Ascending aorta (tissue), 2 donors: ENCODE data around the gene CDH20. TPM values are rescaled to one million over a fixed set of nuclear protein-coding genes. Genes with fewer than 3 reads are reported as not detected.

ENCODE experiments used
- DNase-seq, 2 donors: peaks; one replicate each; pipeline ENCODE4 v3.0.0-alpha.2; 2019; ENCODE audit warnings: low spot score in 2 of 2
- H3K27ac ChIP-seq, 2 donors: fragments of 200-600 bp; sonication (generic); one replicate each; pipeline ENCODE4 v1.5.1; 2016 to 2017; ENCODE audit warnings: mild to moderate bottlenecking in 1 of 2
- H3K27me3 ChIP-seq: fragments of 200-600 bp; sonication (generic); one replicate; pipeline ENCODE4 v1.5.1; 2017
- H3K36me3 ChIP-seq, 2 donors: fragments of 200-600 bp; sonication (generic); one replicate each; pipeline ENCODE4 v1.5.1; 2016
- H3K4me1 ChIP-seq, 2 donors: fragments of 200-600 bp; sonication (generic); one replicate each; pipeline ENCODE4 v1.5.1; 2016 to 2017; ENCODE audit warnings: mild to moderate bottlenecking in 1 of 2
- H3K4me3 ChIP-seq, 2 donors: fragments of 200-600 bp; sonication (generic); one replicate each; pipeline ENCODE4 v1.5.1; 2016 to 2017; ENCODE audit warnings: mild to moderate bottlenecking in 1 of 2
- H3K9me3 ChIP-seq, 2 donors: fragments of 200-600 bp; sonication (generic); one replicate each; pipeline ENCODE4 v1.5.1; 2016
- intact Hi-C: fragments of 100-400 bp; cut with DNase I; formaldehyde crosslinking; loops from one replicate; pipeline ENCODE4 v1.15.1; 2023
- total RNA-seq: library from RNA; depleted of rRNA; stranded (reverse); fragments of >200 nt; gene quantifications from one replicate; pipeline ENCODE4 v1.1.0, GENCODE V29; 2016
- TF ChIP-seq, protein P1 (sequence below), 3 experiments: fragments of 200-600 bp in 2 of 3; fragments of 450-650 bp in 1 of 3; sonication (generic) in 2 of 3; IDR thresholded peaks; one replicate each; pipeline ENCODE4 v1.5.1; 2016 to 2019; ENCODE audit warnings: antibody characterized with exemption in 3 of 3, mild to moderate bottlenecking in 1 of 3, moderate library complexity in 1 of 3

CDH20 gene
- total RNA-seq, 1 donor from 2014 or later, result not detected

DNA sequence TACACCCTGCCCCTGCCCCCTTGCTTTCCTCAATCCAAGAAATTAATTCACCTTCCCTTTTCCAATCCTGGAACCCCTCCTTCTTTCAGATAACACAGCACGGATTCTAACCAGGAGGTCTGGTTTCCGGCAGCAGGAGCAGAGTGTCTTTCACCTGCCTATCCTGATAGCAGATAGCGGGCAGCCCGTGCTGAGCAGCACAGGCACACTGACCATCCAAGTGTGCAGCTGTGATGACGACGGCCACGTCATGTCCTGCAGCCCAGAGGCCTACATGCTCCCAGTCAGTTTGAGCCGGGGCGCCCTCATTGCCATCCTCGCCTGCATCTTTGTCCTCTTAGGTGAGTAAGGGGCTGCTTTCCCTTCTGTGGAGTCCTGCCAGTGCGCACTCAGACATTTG lies 216.7 kb downstream of the CDH20 start:
- H3K27me3 ChIP-seq, result no peaks in the 10 kb centered on the region
- no peak overlapping the region for H3K4me3 ChIP-seq
- no peaks in the 10 kb centered on the region for H3K36me3 ChIP-seq
- intact Hi-C loops, result no loop called here
- no peak overlapping the region for H3K27ac ChIP-seq
- no peak for DNase-seq
- no peaks in the 10 kb centered on the region for H3K4me1 ChIP-seq
- no peaks in the 10 kb centered on the region for H3K9me3 ChIP-seq
- TF ChIP-seq, protein P1, sequence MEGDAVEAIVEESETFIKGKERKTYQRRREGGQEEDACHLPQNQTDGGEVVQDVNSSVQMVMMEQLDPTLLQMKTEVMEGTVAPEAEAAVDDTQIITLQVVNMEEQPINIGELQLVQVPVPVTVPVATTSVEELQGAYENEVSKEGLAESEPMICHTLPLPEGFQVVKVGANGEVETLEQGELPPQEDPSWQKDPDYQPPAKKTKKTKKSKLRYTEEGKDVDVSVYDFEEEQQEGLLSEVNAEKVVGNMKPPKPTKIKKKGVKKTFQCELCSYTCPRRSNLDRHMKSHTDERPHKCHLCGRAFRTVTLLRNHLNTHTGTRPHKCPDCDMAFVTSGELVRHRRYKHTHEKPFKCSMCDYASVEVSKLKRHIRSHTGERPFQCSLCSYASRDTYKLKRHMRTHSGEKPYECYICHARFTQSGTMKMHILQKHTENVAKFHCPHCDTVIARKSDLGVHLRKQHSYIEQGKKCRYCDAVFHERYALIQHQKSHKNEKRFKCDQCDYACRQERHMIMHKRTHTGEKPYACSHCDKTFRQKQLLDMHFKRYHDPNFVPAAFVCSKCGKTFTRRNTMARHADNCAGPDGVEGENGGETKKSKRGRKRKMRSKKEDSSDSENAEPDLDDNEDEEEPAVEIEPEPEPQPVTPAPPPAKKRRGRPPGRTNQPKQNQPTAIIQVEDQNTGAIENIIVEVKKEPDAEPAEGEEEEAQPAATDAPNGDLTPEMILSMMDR (IDR thresholded peaks at IDR 0.05), result no peak

DNA sequence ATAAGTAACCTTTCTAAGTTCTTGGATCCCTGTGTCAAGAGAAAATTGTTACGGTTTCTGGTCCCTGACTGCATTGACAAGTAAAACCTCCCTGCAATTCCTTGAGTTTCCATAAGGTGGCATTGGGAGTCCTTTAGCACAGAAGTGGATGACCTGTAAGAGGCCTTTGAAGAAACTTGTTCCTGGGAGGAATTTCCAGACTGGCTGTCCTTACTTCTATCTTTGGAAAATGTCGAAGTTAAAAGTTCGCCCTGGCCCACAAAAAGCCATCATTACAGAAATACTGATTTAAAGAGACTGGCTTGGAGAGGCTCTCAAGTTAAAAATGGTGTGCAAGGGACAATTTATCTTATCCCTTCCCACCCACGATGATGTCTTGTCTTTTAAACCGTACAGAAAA lies 218.4 kb downstream of the CDH20 start:
- no peak overlapping the region for H3K27ac ChIP-seq
- H3K36me3 ChIP-seq, result no peaks in the 10 kb centered on the region
- intact Hi-C loops, result loop anchor here (1.0 kb wide), 2 partner anchors 350 to 580 kb away; no protein-coding TSS in a partner anchor
- H3K4me1 ChIP-seq, result no peaks in the 10 kb centered on the region
- H3K4me3 ChIP-seq, result no peak overlapping the region
- H3K9me3 ChIP-seq, result no peaks in the 10 kb centered on the region
- DNase-seq, result no peak
- no peaks in the 10 kb centered on the region for H3K27me3 ChIP-seq
- TF ChIP-seq, protein P1 (IDR thresholded peaks at IDR 0.05), result peak; percentile 70 to 89 (median 77)

DNA sequence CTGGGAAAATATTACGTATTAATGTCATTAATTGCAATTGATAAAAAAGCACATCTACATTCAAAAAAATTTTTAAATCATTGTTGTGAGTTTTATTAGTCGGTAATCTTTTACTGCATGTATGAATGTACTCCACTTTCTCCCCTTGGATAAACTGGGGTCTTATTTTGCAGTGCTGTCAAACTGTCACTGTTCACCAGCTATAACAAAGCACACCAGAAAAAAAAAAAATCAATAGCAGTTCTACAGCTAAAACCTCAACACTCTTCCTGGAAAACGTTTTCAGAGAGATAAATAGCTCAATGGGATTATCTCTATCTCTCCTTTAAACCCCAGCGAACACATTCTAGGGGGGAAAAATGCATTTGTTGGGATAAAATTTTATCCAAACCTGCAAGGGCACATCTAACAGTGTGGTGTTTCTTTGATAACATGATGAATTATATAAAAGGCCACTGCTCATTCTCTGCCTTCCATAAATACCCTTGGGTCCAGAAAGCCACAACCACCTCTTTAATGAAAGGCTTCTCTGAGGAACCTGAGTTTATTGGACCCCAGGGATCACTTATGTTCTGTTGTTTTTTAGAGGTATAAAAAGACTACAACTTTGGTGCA lies 219.9 kb downstream of the CDH20 start:
- intact Hi-C loops, result no loop called here
- Histone ChIP-seq H3K4me1 (no peaks in the 10 kb centered on the region), H3K27me3 (no peaks in the 10 kb centered on the region), H3K36me3 (no peaks in the 10 kb centered on the region), H3K4me3 (no peak overlapping the region), H3K27ac (no peak overlapping the region), H3K9me3 (no peaks in the 10 kb centered on the region)
- DNase-seq, result no peak
- TF ChIP-seq, protein P1 (IDR thresholded peaks at IDR 0.05), result no peak

DNA sequence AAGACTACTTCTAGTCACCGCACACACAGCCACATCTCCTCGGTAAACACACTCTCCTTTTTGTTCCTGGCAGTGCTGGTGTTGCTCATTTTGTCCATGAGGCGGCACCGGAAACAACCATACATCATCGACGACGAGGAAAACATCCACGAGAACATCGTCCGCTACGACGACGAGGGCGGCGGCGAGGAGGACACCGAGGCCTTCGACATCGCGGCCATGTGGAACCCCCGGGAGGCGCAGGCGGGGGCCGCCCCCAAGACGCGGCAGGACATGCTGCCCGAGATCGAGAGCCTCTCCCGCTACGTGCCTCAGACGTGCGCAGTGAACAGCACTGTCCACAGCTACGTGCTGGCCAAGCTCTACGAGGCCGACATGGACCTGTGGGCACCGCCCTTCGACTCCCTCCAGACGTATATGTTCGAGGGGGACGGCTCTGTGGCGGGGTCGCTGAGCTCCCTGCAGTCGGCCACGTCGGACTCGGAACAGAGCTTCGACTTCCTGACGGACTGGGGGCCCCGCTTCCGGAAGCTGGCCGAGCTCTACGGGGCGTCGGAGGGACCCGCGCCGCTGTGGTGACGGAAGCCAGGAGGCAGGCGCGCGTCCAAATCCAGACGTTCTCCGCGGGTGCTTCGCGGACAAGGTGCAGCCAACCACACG lies 221.0 kb downstream of the CDH20 start:
- intact Hi-C loops, result no loop called here
- Histone ChIP-seq H3K4me1 (no peaks in the 10 kb centered on the region), H3K9me3 (no peaks in the 10 kb centered on the region), H3K27me3 (no peaks in the 10 kb centered on the region), H3K36me3 (no peaks in the 10 kb centered on the region), H3K4me3 (peak overlapping the region in 1 of 2 donors; percentile 27), H3K27ac (no peak overlapping the region)
- DNase-seq, result no peak
- TF ChIP-seq, protein P1 (IDR thresholded peaks at IDR 0.05), result no peak

DNA sequence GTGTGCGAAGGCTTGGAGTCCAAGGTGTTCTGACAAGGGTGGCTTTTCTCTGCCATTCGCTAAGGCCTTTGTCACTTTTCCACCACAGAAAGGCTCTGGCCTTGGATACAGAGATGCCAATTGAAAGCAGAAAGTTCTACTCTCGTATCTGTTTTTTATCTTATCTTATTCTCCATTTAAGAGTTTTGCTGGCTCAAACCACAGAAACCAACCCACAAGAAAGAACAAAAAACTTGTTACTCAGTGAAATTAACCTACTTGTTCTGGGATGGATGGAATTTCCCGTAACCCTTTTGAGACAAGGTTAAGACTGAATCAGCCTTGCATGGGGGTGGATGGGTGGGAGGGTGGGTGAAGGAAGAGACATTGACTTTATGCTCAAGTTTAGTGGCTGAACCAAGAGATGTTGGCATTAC lies 221.7 kb downstream of the CDH20 start:
- Histone ChIP-seq H3K27ac (no peak overlapping the region), H3K36me3 (no peaks in the 10 kb centered on the region), H3K4me3 (no peak overlapping the region), H3K4me1 (no peaks in the 10 kb centered on the region), H3K9me3 (no peaks in the 10 kb centered on the region), H3K27me3 (no peaks in the 10 kb centered on the region)
- intact Hi-C loops, result no loop called here
- DNase-seq, result no peak
- TF ChIP-seq, protein P1 (IDR thresholded peaks at IDR 0.05), result no peak
